DND-41 (cell line): Measurements from ENCODE around the gene MIAT.

Source experiments
- ATAC-seq: fragments of 200-7000 bp; cut with Tn5 transposase; 3 replicates; pipeline ENCODE4 v1.9.1; 2021; ENCODE audit warnings: low read depth; ENCODE audit not compliant: insufficient read depth
- DNase-seq: peaks from one replicate; pipeline ENCODE4 v3.0.0-alpha.2; 2020
- H2AFZ ChIP-seq: 2 replicates; pipeline ENCODE4 v1.6.0; 2012; ENCODE audit warnings: low read depth, low read length
- H3K27ac ChIP-seq: 2 replicates; pipeline ENCODE4 v1.5.1; 2012; ENCODE audit warnings: low read length, inconsistent platforms
- H3K27me3 ChIP-seq: fragments of 200-600 bp; sonication (generic); 2 replicates; pipeline ENCODE4 v1.6.0; 2012; ENCODE audit warnings: low read length, mild to moderate bottlenecking, inconsistent platforms; ENCODE audit not compliant: insufficient read depth, poor library complexity
- H3K36me3 ChIP-seq: 2 replicates; pipeline ENCODE4 v1.5.1; 2012; ENCODE audit warnings: low read length, inconsistent platforms; ENCODE audit not compliant: insufficient read depth
- H3K4me1 ChIP-seq: 2 replicates; pipeline ENCODE4 v1.5.1; 2012; ENCODE audit warnings: mild to moderate bottlenecking, low read length; ENCODE audit not compliant: insufficient read depth
- H3K4me2 ChIP-seq: 2 replicates; pipeline ENCODE4 v1.6.0; 2012; ENCODE audit warnings: mild to moderate bottlenecking, moderate library complexity, low read length, inconsistent platforms; ENCODE audit not compliant: insufficient read depth
- H3K4me3 ChIP-seq, 2 experiments: fragments of 200-600 bp in 1 of 2; shearing (Covaris generic) in 1 of 2; 2 replicates each; pipeline ENCODE4 v1.5.1; 2012 to 2016; ENCODE audit warnings: inconsistent platforms in 2 of 2, low read length in 2 of 2, mild to moderate bottlenecking in 2 of 2, low read depth in 1 of 2, moderate library complexity in 1 of 2
- H3K79me2 ChIP-seq: 2 replicates; pipeline ENCODE4 v1.6.0; 2012; ENCODE audit warnings: low read length, inconsistent platforms; ENCODE audit not compliant: insufficient read depth
- H3K9ac ChIP-seq: 2 replicates; pipeline ENCODE4 v1.6.0; 2012; ENCODE audit warnings: low read depth, mild to moderate bottlenecking, inconsistent platforms, low read length, moderate library complexity
- H3K9me3 ChIP-seq: 2 replicates; pipeline ENCODE4 v1.5.1; 2012; ENCODE audit warnings: low read length, moderate library complexity, mild to moderate bottlenecking, inconsistent platforms; ENCODE audit not compliant: insufficient read depth, severe bottlenecking
- H4K20me1 ChIP-seq: 2 replicates; pipeline ENCODE4 v1.6.0; 2012; ENCODE audit warnings: low read length; ENCODE audit not compliant: insufficient read depth
- EZH2 ChIP-seq: IDR thresholded peaks from 3 replicates; pipeline ENCODE4 v1.6.1; 2012; ENCODE audit warnings: borderline replicate concordance, low read depth, mild to moderate bottlenecking, moderate library complexity, low read length, inconsistent platforms; ENCODE audit not compliant: severe bottlenecking
- TF ChIP-seq, protein P1 (sequence below): IDR thresholded peaks from 2 replicates; pipeline ENCODE4 v1.5.1; 2012; ENCODE audit warnings: borderline replicate concordance, low read length, moderate library complexity, mild to moderate bottlenecking; ENCODE audit not compliant: poor library complexity, severe bottlenecking; ENCODE audit errors: extremely low read depth

Gene MIAT

DNA sequence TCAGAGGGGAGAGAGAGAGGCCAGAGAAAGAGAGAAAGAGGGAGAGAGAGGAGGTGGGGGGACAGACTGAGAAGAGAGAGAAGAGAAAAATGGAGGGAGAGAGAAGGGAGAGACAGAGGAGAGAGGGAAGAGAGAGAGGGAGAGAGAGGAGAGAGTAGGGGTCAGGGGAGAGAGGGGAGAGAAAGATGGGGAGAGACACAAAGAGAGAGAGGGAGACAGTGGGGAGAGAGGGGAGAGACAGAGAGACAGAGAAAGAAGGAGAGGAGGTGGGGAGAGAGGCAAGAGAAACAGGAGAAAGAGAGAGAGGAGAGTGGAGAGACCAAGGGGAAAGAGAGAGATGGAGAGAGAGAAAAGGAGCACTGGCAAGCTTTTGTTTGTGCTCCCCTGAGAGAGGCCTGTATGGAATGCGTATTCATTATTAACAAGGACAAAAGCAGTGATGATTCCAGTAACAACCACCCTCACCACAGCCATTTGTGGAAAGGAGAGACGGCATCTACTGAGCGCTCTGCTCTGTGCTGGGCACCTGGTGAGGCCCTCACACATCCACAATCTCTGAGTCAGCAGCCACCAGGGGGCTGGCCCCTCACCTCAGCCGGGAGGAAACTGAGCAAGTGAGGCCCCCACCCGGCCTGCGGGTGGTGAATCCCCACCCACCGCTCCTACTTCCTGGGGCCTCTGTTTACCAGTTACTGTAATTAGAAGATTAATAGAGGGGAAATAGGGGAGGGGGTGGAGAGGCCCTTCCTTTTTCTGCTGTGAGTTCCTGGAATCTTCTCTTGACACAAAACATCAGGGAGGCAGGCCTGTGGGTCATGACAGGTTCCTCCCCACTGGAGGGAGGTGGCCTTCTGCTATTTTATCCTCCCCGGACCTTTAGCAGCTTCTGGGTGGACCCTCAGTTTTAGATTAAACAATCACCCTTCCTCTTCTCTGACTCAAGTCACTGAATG, 14.6 kb upstream of the MIAT start:
- TF ChIP-seq, protein P1, sequence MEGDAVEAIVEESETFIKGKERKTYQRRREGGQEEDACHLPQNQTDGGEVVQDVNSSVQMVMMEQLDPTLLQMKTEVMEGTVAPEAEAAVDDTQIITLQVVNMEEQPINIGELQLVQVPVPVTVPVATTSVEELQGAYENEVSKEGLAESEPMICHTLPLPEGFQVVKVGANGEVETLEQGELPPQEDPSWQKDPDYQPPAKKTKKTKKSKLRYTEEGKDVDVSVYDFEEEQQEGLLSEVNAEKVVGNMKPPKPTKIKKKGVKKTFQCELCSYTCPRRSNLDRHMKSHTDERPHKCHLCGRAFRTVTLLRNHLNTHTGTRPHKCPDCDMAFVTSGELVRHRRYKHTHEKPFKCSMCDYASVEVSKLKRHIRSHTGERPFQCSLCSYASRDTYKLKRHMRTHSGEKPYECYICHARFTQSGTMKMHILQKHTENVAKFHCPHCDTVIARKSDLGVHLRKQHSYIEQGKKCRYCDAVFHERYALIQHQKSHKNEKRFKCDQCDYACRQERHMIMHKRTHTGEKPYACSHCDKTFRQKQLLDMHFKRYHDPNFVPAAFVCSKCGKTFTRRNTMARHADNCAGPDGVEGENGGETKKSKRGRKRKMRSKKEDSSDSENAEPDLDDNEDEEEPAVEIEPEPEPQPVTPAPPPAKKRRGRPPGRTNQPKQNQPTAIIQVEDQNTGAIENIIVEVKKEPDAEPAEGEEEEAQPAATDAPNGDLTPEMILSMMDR: peak; percentile 63
- no peak for TF ChIP-seq EZH2
- H3K9me3 ChIP-seq: no peaks in the 10 kb centered on the region
- H3K4me3 ChIP-seq: peak overlapping the region in 1 of 2 experiments; percentile 21; a peak in 1 of 4 replicates
- no peaks in the 10 kb centered on the region for H3K36me3 ChIP-seq
- peaks cover 54% of the 10 kb centered on the region for H3K4me1 ChIP-seq
- H3K27me3 ChIP-seq: no peaks in the 10 kb centered on the region
- peak overlapping the region; percentile 43 for H3K9ac ChIP-seq
- no peaks in the 10 kb centered on the region for H3K79me2 ChIP-seq
- H3K27ac ChIP-seq: peak overlapping the region; percentile 77
- no peaks in the 10 kb centered on the region for H4K20me1 ChIP-seq
- ATAC-seq: peak; percentile 90
- DNase-seq: peak; percentile 94
- H3K4me2 ChIP-seq: peak overlapping the region; percentile 49
- peak overlapping the region; percentile 82 for H2AFZ ChIP-seq

DNA sequence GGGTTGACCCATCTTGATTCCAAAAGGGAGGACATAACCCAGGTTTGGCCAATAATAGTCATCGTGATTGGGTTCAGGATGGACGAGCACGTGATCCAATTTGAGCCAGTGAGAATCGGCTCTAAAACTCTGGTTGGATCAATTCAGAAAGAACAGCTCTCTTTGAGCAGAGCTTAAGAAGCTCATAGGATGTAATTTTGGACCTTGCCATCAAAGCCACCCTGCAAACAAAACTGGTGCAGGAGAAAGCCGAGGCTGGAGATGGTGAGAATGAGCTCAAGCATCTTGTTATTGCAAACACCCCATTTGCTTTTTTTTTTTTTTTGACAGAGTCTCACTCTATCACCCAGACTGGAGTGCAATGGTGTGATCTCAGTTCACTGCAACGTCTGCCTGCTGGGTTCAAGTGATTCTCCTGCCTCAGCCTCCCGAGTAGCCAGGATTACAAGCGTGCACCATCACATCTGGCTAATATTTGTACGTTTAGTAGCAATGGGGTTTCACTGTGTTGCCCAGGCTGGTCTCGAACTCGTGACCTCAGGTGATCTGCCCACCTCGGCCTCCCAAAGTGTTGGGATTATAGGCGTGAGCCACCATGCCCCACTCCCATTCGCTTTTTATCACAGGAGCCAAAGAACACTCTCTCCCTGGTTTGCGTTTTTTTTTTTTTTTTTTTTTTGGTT, 13.8 kb upstream of the MIAT start:
- Histone ChIP-seq H3K36me3 (no peaks in the 10 kb centered on the region), H4K20me1 (no peaks in the 10 kb centered on the region), H3K27me3 (no peaks in the 10 kb centered on the region), H3K27ac (peak overlapping the region; percentile 77), H3K4me1 (peaks cover 62% of the 10 kb centered on the region), H3K9ac (peak overlapping the region; percentile 43), H3K9me3 (no peaks in the 10 kb centered on the region), H2AFZ (peak overlapping the region; percentile 82), H3K4me3 (no peak overlapping the region), H3K79me2 (no peaks in the 10 kb centered on the region), H3K4me2 (peak overlapping the region; percentile 49)
- TF ChIP-seq, protein P1: no peak
- no peak for TF ChIP-seq EZH2
- no peak for ATAC-seq
- no peak for DNase-seq

DNA sequence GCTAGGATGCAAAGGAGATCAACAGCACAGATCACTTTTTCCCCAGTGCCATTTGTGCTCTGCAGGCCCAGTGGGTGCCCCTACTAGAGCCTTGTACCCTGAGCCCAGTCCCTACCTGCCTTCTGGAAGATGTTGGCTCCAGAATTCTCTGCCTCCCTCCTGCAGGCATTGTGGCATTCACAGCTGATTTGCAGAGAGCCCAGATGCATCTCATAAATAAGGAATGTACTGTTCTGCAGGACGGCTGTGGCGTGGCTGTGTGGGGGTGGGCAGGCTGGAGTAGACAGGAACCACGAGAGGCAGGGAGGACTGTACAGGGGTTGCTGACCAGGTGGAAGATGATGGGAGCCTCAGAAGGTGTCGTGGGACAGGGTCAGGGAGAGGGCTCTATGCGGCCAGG, 11.2 kb upstream of the MIAT start:
- peaks cover 68% of the 10 kb centered on the region for H3K4me1 ChIP-seq
- H4K20me1 ChIP-seq: no peaks in the 10 kb centered on the region
- no peak for ATAC-seq

More for the DNA sequence above, 11.2 kb upstream of the MIAT start:
- Histone ChIP-seq H3K79me2 (no peaks in the 10 kb centered on the region), H3K9ac (no peak overlapping the region), H3K4me2 (no peak overlapping the region), H3K36me3 (no peaks in the 10 kb centered on the region), H2AFZ (no peak overlapping the region), H3K27me3 (no peaks in the 10 kb centered on the region), H3K9me3 (no peaks in the 10 kb centered on the region), H3K27ac (no peak overlapping the region), H3K4me3 (no peak overlapping the region)
- no peak for DNase-seq
- TF ChIP-seq, protein P1: no peak
- TF ChIP-seq EZH2: no peak
